ENCODE results near the gene SPEG. TPM values are rescaled to one million over a fixed set of nuclear protein-coding genes. Genes with fewer than 3 reads are reported as not detected.

The SPEG gene
- total and polyA plus RNA-seq, 2 of the 13 experiments (the other 11 are each of a cell fraction or from before 2014, with no cell fraction given): 0.18 to 0.24 TPM

DNA sequence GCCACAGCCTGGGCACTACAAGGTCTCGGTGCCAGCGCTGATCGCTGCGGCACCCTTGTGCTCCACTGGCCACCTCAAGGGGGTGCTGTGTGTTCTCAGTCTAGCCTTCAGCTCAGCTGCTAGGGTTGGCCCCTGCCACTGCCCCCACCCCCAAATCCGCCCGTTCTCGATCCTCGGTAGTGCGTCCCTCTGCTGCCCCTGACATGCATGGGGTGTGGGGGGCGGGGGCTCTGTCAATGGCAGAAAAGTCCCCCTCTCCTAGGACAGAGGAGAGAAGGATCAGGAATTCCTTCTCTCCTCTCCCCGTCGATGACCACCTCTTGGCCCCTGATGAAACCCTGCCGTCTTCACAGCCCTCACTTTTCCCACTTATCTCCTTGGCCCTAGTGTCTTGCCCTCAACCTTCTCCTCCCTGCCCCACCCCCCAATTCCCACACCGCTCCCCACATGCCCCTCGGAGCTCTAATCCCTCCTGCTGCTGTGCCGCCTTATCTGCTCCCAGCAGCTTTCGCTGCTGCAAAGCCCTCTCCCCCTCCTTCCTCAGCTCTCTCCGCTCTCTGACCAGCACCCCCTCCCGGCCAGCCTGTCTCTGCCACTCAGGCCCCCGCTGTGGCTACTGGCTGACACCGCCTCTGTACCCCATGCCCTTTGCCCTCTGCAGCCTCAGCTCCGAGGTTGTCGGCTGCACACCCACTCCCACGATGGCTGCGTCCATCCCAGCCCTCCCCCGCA, 75.3 kb downstream of the SPEG start (continued):
- TF ChIP-seq ZNF660 (CRISPR knock-in tag; IDR thresholded peaks at IDR 0.05; ENCODE audit: borderline replicate concordance, low read depth): no peak
- TF ChIP-seq, protein P1, sequence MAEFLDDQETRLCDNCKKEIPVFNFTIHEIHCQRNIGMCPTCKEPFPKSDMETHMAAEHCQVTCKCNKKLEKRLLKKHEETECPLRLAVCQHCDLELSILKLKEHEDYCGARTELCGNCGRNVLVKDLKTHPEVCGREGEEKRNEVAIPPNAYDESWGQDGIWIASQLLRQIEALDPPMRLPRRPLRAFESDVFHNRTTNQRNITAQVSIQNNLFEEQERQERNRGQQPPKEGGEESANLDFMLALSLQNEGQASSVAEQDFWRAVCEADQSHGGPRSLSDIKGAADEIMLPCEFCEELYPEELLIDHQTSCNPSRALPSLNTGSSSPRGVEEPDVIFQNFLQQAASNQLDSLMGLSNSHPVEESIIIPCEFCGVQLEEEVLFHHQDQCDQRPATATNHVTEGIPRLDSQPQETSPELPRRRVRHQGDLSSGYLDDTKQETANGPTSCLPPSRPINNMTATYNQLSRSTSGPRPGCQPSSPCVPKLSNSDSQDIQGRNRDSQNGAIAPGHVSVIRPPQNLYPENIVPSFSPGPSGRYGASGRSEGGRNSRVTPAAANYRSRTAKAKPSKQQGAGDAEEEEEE (CRISPR knock-in tag; IDR thresholded peaks at IDR 0.05; ENCODE audit: borderline replicate concordance): 0 out of 2 replicates have a peak, but pooled peaks have one; percentile 63
- TF ChIP-seq, protein P2, sequence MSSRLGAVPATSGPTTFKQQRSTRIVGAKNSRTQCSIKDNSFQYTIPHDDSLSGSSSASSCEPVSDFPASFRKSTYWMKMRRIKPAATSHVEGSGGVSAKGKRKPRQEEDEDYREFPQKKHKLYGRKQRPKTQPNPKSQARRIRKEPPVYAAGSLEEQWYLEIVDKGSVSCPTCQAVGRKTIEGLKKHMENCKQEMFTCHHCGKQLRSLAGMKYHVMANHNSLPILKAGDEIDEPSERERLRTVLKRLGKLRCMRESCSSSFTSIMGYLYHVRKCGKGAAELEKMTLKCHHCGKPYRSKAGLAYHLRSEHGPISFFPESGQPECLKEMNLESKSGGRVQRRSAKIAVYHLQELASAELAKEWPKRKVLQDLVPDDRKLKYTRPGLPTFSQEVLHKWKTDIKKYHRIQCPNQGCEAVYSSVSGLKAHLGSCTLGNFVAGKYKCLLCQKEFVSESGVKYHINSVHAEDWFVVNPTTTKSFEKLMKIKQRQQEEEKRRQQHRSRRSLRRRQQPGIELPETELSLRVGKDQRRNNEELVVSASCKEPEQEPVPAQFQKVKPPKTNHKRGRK (CRISPR knock-in tag; IDR thresholded peaks at IDR 0.05): no peak
- no peak for TF ChIP-seq ZNF644 (CRISPR knock-in tag; IDR thresholded peaks at IDR 0.05; ENCODE audit: low read depth)
- TF ChIP-seq ZNF775 (CRISPR knock-in tag; IDR thresholded peaks at IDR 0.05; ENCODE audit: borderline replicate concordance): no peak
- no peak for TF ChIP-seq GLI4 (CRISPR knock-in tag; IDR thresholded peaks at IDR 0.05; ENCODE audit: borderline replicate concordance)
- no peak for TF ChIP-seq SOX5 (CRISPR knock-in tag; IDR thresholded peaks at IDR 0.05; ENCODE audit: borderline replicate concordance)
- TF ChIP-seq, protein P3, sequence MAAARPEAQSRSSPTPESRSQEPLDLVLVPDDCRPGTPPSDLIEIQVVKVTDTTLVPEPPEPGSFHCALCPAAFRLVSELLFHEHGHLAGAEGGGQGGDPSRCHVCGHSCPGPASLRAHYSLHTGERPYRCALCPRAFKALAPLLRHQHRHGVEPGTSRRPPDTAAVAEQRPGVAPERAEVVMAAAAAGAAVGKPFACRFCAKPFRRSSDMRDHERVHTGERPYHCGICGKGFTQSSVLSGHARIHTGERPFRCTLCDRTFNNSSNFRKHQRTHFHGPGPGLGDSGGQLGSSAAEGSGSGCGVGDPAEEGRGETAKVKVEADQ (CRISPR knock-in tag; IDR thresholded peaks at IDR 0.05; ENCODE audit: borderline replicate concordance): no peak
- TF ChIP-seq WIZ (CRISPR knock-in tag; IDR thresholded peaks at IDR 0.05): no peak; the same call in 1 of the 2 replicates
- no peak for TF ChIP-seq CENPX (CRISPR knock-in tag; IDR thresholded peaks at IDR 0.05)
- TF ChIP-seq CHD2 (IDR thresholded peaks at IDR 0.05; ENCODE audit: low read depth, low read length): no peak
- 0 out of 2 replicates have a peak, but pooled peaks have one; percentile 12 for TF ChIP-seq ELF1 (CRISPR knock-in tag; IDR thresholded peaks at IDR 0.05)
- TF ChIP-seq, protein P4, sequence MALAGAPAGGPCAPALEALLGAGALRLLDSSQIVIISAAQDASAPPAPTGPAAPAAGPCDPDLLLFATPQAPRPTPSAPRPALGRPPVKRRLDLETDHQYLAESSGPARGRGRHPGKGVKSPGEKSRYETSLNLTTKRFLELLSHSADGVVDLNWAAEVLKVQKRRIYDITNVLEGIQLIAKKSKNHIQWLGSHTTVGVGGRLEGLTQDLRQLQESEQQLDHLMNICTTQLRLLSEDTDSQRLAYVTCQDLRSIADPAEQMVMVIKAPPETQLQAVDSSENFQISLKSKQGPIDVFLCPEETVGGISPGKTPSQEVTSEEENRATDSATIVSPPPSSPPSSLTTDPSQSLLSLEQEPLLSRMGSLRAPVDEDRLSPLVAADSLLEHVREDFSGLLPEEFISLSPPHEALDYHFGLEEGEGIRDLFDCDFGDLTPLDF (CRISPR knock-in tag; IDR thresholded peaks at IDR 0.05): no peak
- TF ChIP-seq MAF1 (CRISPR knock-in tag; IDR thresholded peaks at IDR 0.05; ENCODE audit: borderline replicate concordance): no peak
- no peak for TF ChIP-seq PRPF4 (IDR thresholded peaks at IDR 0.05; ENCODE audit: low read depth, low read length, poor library complexity, severe bottlenecking)
- TF ChIP-seq, protein P5, sequence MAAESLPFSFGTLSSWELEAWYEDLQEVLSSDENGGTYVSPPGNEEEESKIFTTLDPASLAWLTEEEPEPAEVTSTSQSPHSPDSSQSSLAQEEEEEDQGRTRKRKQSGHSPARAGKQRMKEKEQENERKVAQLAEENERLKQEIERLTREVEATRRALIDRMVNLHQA (CRISPR knock-in tag; IDR thresholded peaks at IDR 0.05): no peak
- TF ChIP-seq, protein P6, sequence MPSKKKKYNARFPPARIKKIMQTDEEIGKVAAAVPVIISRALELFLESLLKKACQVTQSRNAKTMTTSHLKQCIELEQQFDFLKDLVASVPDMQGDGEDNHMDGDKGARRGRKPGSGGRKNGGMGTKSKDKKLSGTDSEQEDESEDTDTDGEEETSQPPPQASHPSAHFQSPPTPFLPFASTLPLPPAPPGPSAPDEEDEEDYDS (CRISPR knock-in tag; IDR thresholded peaks at IDR 0.05): no peak
- TF ChIP-seq, protein P7, sequence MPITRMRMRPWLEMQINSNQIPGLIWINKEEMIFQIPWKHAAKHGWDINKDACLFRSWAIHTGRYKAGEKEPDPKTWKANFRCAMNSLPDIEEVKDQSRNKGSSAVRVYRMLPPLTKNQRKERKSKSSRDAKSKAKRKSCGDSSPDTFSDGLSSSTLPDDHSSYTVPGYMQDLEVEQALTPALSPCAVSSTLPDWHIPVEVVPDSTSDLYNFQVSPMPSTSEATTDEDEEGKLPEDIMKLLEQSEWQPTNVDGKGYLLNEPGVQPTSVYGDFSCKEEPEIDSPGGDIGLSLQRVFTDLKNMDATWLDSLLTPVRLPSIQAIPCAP (CRISPR knock-in tag; IDR thresholded peaks at IDR 0.05; ENCODE audit: low read depth): no peak
- no peak for TF ChIP-seq NPAS2 (CRISPR knock-in tag; IDR thresholded peaks at IDR 0.05; ENCODE audit: borderline replicate concordance)
- no peak for TF ChIP-seq SMC3 (IDR thresholded peaks at IDR 0.05; ENCODE audit: low read length)
- no peak for TF ChIP-seq EED (CRISPR knock-in tag; IDR thresholded peaks at IDR 0.05)
- TF ChIP-seq NR3C1 (CRISPR knock-in tag; IDR thresholded peaks at IDR 0.05): no peak
- TF ChIP-seq ZNF747 (CRISPR knock-in tag; IDR thresholded peaks at IDR 0.05; ENCODE audit: borderline replicate concordance): no peak
